CD4-positive, alpha-beta T cell treated with Interferon alpha-2 for 1 hour (primary cell): ENCODE measurements around the gene USP25.

ENCODE experiments used
- DNase-seq, 2 donors: peaks; one replicate each; pipeline ENCODE4 v3.0.0-alpha.2; 2020 to 2022

The USP25 gene

GRCh38 chr21:15729674-15730483, at the start of gene USP25:
Gene USP25 (plus strand): TSS chr21:15729982. CDS start chr21:15730394, 412 bp downstream.
- DNase-seq: peak; percentile 90 to 93

- peak; percentile 15 to 20 for DNase-seq
These were observed 47.4 kb upstream of the USP25 start for GRCh38 chr21:15682186-15682895.

DNA sequence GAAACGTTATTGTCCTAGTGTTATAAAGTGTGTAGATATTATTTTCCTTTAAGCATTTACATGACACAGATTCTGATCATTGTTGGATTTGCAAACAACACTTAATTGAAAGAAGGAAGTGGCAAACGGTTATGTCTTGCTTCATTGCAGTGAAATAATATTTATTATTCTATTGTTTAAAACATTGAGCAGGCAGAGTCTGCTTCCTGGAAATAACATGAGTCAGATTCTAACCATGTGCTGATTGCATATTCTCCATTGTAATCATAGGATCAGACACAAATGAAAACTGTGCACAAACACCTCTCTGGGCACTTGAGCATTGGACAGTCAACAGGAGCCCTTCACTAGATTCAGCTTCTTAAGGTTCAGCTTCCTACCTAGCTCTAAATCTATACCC, 46.8 kb upstream of the USP25 start:
- no peak for DNase-seq

DNA sequence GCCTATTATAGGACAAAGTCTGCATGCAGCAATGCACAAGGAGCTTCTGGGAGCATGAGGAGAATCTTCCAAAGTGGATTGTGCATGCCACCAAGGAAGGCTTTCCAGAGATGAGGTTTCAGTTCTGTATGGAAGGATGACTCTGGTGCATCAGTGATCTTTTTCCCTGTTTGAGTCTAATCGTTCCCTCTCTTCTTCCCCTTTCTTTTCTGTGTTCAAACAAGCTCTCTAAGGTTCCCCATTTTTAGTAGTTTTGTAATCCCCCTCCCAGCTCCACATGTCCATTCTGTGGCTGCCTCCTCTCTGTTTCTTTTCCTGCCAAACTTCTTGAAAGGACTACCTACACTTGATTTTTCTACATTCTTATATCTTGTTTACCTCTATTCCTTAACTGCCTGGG, 43.3 kb upstream of the USP25 start:
- no peak for DNase-seq

DNA sequence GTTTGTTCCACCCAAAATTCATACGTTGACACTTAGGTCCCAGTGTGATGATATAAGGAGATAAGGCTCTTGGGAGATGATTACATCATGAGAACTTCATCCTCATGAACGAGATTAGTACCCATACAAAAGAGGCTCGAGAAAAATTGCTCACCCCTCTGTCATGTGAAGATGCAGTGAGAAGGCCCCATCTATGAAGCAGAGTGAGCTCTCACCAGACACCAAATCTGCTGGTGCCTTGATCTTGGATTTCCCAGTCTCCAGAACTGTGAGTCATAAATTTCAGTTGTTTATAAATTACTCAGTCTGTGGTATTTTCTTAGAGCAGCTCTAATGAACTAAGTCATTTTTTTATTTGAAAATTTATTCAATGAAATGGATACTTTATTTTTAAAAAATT, 42.6 kb upstream of the USP25 start:
- no peak for DNase-seq

GRCh38 chr21:15688016-15688415, 41.8 kb upstream of the USP25 start:
- no peak for DNase-seq

GRCh38 chr21:15688809-15689208, 41.0 kb upstream of the USP25 start:
- peak in 1 of 2 donors; percentile 36 for DNase-seq

- DNase-seq: no peak
These were observed 37.1 kb upstream of the USP25 start for GRCh38 chr21:15692711-15693110.

DNA sequence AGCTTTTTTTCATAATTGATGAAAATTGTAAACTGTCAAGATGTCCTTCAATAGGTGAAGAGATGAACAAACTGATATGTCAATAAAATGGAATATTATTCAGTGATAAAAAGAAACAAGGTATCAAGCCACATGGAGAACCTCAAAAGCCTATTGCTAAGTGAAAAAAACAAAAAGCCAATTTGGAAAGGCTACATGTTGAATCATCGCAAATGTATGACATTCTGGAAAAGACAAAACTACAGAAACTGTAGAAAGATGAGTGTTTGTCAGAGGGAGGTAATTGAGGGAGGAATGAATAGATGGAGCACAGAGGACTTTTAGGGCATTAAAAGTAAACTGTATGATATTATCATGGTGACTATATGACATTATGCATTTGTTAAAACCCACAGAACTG, 34.5 kb upstream of the USP25 start:
- DNase-seq: no peak

DNA sequence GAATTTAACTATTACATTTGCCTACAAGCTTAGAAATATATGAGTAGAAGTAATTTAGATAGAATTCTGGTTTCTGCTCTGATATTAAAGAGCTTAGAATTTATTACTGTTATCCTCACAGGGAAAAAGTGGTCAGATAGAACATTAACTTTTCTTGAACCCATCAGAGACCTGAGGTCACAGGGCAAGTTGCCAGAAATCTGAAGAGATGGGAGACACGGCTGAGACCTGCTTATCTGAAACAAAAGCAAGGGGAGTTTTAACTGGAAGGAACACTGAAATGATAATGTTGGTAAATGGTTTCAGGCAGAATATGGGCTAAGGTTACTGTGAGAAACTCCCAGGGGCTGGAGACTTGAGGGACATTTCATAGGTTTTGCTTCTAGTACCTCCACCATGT, 28.0 kb upstream of the USP25 start:
- DNase-seq: no peak

DNA sequence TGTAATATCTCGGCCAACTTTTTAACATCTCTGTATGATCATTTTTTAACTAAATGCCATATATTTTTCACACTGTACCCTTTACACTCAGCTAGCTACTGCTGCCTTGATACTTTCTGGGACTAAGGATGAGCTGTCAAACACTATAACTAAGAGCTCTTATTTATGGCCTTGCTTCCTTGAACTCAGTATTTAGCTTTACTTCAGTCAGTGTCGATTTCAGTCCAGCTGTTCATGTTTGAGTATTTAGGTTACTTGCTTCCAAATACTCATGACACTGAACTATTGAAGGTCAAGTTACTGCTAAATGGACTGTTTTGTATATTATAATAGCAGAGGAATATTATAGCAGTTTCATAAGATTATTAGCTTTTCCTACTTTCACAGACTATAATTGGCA, 25.9 kb upstream of the USP25 start:
- no peak for DNase-seq

DNA sequence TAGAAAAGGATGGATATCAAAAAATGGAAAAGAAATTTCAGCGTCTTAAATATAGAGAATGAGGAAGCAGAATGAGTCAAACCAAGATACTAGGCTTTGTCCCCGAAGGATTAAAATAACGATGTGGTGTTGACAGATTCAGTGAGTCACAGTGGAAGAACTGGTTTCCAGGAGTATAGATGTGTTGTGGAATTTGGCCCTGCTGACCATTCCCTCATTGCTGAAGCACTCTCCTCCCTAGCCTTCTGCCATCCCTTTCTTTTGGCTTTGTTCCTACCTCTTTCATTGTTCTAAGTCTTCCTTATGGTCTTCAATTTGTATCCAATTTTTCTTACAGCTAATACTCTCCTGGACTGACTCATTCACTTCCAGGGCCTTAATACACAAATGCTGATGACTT, 23.1 kb upstream of the USP25 start:
- no peak for DNase-seq

DNA sequence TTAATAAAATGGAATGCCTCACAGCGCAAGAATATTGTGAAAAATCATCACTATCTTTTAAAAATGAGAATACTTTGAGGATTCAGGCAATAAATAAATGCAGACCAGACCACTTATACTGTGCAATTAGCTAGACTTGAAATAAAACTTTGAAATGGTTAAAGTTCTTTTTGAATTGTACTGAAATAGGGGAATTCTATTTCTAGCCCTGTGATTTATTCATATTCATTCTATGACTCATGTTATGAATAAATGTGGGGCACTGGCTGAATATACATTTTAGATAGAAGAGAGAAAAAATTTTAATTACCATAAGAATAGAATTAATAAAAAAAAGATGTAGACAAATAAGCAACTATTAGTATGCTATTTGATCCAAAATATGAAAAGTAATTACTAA, 16.4 kb upstream of the USP25 start:
- no peak for DNase-seq

GRCh38 chr21:15718711-15719110, 11.1 kb upstream of the USP25 start:
- DNase-seq: no peak

GRCh38 chr21:15719976-15720375, 9.8 kb upstream of the USP25 start:
- DNase-seq: no peak

DNA sequence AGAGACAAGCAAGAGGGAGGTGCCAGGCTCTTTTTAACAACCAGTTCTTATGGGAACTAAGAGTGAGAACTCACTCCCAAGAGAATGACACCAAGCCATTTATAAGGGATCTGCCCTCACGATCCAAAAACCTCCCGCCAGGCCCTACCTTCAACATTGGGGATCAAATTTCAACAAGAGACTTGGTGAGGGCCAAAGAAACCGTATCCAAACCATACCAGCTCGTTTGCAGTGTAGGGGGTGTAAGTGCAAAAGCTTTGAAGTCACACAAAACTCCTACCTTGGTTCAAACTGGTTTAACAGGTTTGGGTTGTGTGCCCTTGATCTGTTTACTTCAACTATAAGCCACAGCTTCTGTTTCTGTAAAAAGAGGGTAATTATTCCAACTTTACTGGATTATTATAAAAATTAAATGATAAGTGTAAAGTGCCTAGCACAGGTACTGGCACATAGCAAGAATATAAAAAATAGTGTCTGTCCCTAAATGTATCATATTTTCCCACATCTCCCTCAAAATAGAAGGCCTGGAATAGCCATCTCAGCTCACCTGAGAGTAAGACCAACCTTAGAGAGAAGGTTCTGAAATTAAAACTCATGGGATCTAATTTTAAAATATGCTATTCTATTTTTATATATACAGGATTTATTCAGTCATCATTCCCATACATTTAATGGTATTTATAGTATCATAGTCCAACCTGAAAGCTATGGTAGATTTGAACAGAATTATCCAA, 7.0 kb upstream of the USP25 start:
- DNase-seq: no peak

DNA sequence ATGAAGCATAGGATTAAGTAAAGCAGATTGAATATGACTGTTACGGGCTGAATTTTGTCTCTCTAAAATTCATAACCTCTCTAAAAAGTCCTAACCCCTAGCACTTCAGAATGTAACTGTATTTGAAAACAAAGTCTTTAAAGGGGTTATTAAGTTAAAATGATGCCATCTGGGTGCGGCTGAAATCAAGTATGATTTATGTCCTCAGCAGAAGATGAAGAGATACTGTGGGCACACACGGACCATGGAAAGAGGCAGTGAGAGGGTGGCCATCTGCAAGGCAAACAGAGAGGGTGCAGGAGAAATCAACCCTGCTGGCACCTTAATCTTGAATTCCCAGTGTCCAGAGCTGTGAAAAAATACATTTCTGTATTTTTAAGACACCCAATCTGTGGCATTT, 3.8 kb upstream of the USP25 start:
- no peak for DNase-seq

DNA sequence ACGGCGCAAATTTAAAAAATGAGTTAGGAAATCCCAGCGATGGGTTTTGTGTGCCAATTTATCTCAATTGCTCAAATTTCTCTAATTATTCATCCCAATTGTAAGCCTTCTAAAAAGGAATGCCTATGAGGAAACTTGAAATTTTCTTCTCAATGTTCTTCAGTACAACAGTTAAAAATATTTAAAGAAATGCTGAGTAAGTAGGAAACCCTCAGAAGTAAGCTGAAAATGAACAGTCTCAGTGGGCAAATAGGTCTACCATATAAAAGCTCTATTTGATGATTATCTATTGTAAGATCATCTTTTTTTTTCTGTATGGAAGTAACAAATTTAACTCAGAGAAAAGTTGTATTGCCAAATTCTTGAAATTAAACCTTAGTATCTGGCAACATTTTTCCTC, 1.7 kb upstream of the USP25 start:
- no peak for DNase-seq

- no peak for DNase-seq
These were observed 472 bp upstream of the USP25 start for GRCh38 chr21:15729346-15729673.

DNA sequence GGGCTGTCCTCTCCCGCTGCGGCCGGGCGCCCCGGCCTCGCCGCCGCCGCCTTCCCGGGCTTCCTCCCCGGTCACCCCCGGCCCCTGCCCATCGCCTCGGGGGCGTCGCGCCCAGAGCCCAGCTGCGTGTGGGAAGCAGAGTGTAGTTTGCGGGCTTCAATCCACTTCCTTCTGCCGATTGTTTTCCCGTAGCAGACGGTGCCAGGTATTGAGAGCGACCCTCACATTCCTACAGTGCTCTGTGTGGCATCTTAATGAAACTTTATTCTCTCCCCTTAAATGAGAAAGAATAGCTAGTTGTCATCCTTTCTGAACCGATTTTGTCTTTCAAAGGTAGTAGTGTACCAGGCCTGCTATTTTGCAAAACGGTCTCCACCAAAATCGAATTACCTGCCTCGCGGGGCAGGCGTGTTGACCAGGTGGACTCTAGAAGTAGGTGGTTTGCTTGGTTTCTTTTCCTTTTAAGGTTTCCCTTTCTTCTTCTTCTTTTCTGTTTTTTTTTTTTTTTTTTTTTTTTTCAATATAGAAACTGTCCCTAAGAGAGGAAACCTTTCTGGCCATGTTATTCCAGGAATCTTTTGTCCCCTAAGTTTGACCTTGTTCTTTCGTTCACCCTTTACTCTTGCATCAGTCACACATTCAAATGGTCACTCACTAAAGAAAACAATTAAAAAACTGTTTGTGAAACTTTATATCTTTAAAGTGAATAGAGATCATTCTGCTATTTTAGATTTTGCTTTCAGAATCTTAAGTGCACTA, 881 bp downstream of the USP25 start:
- no peak for DNase-seq

DNA sequence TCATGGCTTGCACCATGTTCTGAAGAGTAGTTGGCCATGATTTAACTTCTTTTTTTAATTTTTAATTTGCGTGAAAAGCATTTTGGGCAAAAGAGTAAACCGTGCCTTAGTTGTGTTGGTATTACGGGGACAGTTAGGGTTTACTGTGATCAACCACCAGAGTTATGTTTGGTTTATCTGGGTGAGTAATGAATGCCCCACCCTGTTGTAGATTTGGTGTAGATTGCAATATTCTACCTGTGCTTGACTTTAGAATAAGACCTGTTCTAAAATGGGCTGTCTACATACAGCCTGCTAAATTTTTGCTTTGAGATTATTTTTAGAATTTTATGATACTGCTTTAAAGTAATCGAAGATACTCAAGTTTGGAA, 1.4 kb downstream of the USP25 start:
- peak in 1 of 2 donors; percentile 54 for DNase-seq

GRCh38 chr21:15732290-15732995, 2.7 kb downstream of the USP25 start:
- DNase-seq: peak in 1 of 2 donors; percentile 78

GRCh38 chr21:15732996-15733329, 3.2 kb downstream of the USP25 start:
- no peak for DNase-seq
